Omental fat pad (tissue), 4 donors: ENCODE results near the gene KIF17. TPM values are rescaled to one million over a fixed set of nuclear protein-coding genes. Genes with fewer than 3 reads are reported as not detected.

ENCODE experiments used
- ATAC-seq: fragments of 150-250 bp; one replicate; pipeline ENCODE4 v1.9.1; 2016; ENCODE audit warnings: mild to moderate bottlenecking, moderate library complexity; ENCODE audit not compliant: low FRiP score
- DNase-seq: peaks from one replicate; pipeline ENCODE4 v3.0.0-alpha.2; 2019; ENCODE audit warnings: low spot score
- CTCF ChIP-seq, 3 donors: fragments of 450-650 bp; IDR thresholded peaks; one replicate each; pipeline ENCODE4 v1.5.1; 2016 to 2017; ENCODE audit warnings: antibody characterized with exemption in 3 of 3, mild to moderate bottlenecking in 3 of 3, moderate library complexity in 2 of 3
- total RNA-seq, 4 donors: library from RNA; depleted of rRNA; stranded (reverse); fragments of >200 nt; gene quantifications; one replicate each; pipeline ENCODE4 v1.1.0, GENCODE V29; 2016

Gene KIF17
- total RNA-seq, 4 donors from 2014 or later = 2.6 to 14.8 (median 4.1) TPM

DNA sequence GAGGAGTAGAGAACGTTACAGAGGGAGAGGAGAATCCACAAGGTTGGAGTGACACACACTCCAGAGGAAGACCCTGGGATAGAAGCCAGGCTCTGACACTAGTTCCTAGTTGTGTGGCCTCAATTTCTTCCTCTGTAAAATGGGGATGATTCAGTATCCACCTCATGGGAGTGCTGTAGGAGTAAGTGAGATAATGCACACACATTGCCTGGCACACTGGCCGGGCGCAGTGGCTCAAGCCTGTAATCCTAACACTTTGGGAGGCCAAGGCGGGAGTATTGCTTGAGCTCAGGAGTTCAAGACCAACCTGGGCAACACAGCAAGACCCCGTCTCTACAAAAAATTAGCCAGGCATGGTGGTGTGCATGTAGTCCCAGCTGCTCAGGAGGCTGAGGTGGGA, 8.9 kb downstream of the KIF17 start:
- no peak for DNase-seq
- ATAC-seq = no peak
- TF ChIP-seq CTCF (IDR thresholded peaks at IDR 0.05) = no peak

DNA sequence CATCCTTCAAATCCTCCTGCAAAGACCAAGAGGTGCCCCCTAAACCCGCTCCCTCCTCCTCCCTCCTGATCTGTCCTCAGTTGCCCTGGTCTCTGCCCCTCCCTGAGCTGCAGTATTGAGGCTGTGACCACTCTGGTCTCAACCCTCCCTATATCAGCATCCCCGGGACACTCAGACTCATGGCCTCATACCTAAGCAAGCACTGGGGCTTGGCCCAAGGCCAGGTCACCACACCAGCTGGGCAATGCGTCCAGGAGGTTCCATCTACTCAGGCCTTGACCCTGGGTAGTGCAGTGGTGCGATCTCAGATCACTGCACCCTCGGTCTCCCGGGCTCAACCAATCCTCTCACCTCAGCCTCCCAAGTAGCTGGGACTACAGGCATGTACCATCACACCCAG, 9.8 kb downstream of the KIF17 start:
- TF ChIP-seq CTCF (IDR thresholded peaks at IDR 0.05) = no peak
- DNase-seq = no peak

GRCh38 chr1:20706841-20707240, 11.0 kb downstream of the KIF17 start:
- TF ChIP-seq CTCF (IDR thresholded peaks at IDR 0.05) = no peak
- no peak for ATAC-seq
- no peak for DNase-seq

More for the DNA sequence above, 9.8 kb downstream of the KIF17 start:
- no peak for ATAC-seq

DNA sequence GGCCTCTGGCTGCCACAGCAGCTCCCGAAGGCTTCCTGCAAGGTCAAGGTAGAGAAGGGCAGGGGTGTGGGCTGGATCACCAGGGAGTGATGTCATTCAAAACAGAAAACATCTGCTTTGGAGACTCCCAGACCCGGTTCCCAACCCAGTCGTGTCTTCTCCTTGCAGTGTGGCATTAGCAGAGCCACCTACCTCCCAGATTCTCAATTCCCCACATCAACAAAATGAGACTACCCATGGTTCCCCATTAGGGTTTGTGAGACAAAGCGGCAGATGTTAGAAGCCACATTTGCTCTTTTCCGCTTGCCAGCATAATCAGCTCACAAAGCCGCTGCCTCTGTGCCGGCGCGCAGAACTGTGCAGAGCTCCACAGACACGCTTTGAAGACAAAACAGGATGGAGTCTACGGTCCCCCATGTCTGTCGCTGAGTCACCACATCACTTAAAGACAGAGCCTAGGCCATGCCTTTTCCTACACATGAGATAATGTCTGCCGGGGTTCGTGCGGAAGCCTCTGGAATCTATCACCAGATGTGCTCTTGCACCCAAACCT, 12.5 kb downstream of the KIF17 start:
- no peak for ATAC-seq
- no peak for DNase-seq
- TF ChIP-seq CTCF (IDR thresholded peaks at IDR 0.05) = no peak

GRCh38 chr1:20704390-20705202, 13.2 kb downstream of the KIF17 start:
- no peak for ATAC-seq
- TF ChIP-seq CTCF (IDR thresholded peaks at IDR 0.05) = no peak

GRCh38 chr1:20703124-20703756, 14.6 kb downstream of the KIF17 start:
- no peak for ATAC-seq
- TF ChIP-seq CTCF (IDR thresholded peaks at IDR 0.05) = no peak
- DNase-seq = no peak

More at GRCh38 chr1:20704390-20705202, 13.2 kb downstream of the KIF17 start:
- no peak for DNase-seq
